ENCODE data around the gene PSTK. TPM values are rescaled to one million over a fixed set of nuclear protein-coding genes. Genes with fewer than 3 reads are reported as not detected.

Gene PSTK
- total and polyA plus RNA-seq, 2 of the 13 experiments (the other 11 are each of a cell fraction or from before 2014, with no cell fraction given): 8.2 to 9.3 TPM

DNA sequence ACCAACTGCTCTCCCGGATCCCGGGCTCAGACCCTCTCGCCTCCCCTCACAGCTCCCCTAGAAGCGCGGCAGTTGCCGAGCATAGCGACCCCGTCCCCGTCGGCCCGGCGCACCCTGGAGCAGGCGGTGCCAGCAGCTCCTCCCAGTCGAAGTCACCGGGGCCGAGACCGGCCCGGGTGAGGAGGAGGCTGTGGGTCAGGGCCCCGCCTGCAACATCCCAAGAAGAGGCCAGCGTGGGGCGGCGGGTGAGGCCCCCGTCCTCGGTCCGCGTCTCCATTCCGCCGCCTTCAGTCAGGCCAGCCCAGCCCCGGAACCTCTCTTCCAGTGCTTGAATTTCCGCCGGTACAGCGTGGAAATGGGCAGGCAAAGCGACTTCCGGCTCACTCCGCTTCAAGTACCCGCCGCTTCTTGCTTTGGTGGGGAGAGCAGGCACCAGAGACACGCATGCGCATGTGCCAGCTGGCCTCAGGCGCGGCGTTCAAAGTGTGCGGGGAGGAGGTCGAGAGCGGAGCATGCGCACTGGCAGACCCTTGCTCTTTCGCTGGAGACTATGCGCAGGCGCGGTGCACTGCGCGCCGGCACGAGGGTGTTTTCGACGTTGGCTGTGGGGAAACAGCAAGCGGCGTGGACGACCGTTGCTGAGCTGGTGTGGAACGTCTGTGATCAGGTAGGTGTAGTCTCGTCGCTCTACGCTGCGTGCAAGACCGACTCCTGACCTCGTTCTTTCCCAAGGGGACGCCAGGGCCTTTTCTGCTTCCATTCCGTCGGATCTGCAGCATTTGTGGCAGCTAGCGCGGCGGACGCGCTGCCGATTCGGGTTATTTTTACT is 26.1 kb upstream of the PSTK start, which contains the start of gene C10orf88 (continued):
- TF ChIP-seq, protein P1, sequence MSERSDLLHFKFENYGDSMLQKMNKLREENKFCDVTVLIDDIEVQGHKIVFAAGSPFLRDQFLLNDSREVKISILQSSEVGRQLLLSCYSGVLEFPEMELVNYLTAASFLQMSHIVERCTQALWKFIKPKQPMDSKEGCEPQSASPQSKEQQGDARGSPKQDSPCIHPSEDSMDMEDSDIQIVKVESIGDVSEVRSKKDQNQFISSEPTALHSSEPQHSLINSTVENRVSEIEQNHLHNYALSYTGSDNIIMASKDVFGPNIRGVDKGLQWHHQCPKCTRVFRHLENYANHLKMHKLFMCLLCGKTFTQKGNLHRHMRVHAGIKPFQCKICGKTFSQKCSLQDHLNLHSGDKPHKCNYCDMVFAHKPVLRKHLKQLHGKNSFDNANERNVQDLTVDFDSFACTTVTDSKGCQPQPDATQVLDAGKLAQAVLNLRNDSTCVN (CRISPR knock-in tag; IDR thresholded peaks at IDR 0.05; ENCODE audit: borderline replicate concordance): peak; percentile 80
- TF ChIP-seq ZNF772 (CRISPR knock-in tag; IDR thresholded peaks at IDR 0.05) (peak; percentile 96), U2AF1 (optimal IDR thresholded peaks at IDR 0.05; ENCODE audit: low read depth, low read length) (peak; percentile 92), ISL2 (CRISPR knock-in tag; IDR thresholded peaks at IDR 0.05) (peak; percentile 74), TBX2 (CRISPR knock-in tag; IDR thresholded peaks at IDR 0.05; ENCODE audit: borderline replicate concordance) (peak; percentile 94), SNAI1 (CRISPR knock-in tag; IDR thresholded peaks at IDR 0.05; ENCODE audit: borderline replicate concordance) (peak; percentile 83; the same call in 1 of the 2 replicates), KMT2A (CRISPR knock-in tag; IDR thresholded peaks at IDR 0.05) (peak; percentile 100), HOXA3 (CRISPR knock-in tag; IDR thresholded peaks at IDR 0.05) (peak; percentile 90), RAD21 (CRISPR knock-in tag; IDR thresholded peaks at IDR 0.05) (peak; percentile 13; the same call in 1 of the 2 replicates), TCF7L2 (IDR thresholded peaks at IDR 0.05; ENCODE audit: low read depth, low read length) (no peak), SCMH1 (CRISPR knock-in tag; IDR thresholded peaks at IDR 0.05; ENCODE audit: borderline replicate concordance) (no peak), ARHGAP35 (CRISPR knock-in tag; IDR thresholded peaks at IDR 0.05; ENCODE audit: borderline replicate concordance) (no peak; the same call in 1 of the 2 replicates)
- TF ChIP-seq, protein P2, sequence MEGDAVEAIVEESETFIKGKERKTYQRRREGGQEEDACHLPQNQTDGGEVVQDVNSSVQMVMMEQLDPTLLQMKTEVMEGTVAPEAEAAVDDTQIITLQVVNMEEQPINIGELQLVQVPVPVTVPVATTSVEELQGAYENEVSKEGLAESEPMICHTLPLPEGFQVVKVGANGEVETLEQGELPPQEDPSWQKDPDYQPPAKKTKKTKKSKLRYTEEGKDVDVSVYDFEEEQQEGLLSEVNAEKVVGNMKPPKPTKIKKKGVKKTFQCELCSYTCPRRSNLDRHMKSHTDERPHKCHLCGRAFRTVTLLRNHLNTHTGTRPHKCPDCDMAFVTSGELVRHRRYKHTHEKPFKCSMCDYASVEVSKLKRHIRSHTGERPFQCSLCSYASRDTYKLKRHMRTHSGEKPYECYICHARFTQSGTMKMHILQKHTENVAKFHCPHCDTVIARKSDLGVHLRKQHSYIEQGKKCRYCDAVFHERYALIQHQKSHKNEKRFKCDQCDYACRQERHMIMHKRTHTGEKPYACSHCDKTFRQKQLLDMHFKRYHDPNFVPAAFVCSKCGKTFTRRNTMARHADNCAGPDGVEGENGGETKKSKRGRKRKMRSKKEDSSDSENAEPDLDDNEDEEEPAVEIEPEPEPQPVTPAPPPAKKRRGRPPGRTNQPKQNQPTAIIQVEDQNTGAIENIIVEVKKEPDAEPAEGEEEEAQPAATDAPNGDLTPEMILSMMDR (CRISPR knock-in tag; IDR thresholded peaks at IDR 0.05): peak; percentile 39
- TF ChIP-seq, protein P3, sequence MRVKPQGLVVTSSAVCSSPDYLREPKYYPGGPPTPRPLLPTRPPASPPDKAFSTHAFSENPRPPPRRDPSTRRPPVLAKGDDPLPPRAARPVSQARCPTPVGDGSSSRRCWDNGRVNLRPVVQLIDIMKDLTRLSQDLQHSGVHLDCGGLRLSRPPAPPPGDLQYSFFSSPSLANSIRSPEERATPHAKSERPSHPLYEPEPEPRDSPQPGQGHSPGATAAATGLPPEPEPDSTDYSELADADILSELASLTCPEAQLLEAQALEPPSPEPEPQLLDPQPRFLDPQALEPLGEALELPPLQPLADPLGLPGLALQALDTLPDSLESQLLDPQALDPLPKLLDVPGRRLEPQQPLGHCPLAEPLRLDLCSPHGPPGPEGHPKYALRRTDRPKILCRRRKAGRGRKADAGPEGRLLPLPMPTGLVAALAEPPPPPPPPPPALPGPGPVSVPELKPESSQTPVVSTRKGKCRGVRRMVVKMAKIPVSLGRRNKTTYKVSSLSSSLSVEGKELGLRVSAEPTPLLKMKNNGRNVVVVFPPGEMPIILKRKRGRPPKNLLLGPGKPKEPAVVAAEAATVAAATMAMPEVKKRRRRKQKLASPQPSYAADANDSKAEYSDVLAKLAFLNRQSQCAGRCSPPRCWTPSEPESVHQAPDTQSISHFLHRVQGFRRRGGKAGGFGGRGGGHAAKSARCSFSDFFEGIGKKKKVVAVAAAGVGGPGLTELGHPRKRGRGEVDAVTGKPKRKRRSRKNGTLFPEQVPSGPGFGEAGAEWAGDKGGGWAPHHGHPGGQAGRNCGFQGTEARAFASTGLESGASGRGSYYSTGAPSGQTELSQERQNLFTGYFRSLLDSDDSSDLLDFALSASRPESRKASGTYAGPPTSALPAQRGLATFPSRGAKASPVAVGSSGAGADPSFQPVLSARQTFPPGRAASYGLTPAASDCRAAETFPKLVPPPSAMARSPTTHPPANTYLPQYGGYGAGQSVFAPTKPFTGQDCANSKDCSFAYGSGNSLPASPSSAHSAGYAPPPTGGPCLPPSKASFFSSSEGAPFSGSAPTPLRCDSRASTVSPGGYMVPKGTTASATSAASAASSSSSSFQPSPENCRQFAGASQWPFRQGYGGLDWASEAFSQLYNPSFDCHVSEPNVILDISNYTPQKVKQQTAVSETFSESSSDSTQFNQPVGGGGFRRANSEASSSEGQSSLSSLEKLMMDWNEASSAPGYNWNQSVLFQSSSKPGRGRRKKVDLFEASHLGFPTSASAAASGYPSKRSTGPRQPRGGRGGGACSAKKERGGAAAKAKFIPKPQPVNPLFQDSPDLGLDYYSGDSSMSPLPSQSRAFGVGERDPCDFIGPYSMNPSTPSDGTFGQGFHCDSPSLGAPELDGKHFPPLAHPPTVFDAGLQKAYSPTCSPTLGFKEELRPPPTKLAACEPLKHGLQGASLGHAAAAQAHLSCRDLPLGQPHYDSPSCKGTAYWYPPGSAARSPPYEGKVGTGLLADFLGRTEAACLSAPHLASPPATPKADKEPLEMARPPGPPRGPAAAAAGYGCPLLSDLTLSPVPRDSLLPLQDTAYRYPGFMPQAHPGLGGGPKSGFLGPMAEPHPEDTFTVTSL (CRISPR knock-in tag; IDR thresholded peaks at IDR 0.05; ENCODE audit: borderline replicate concordance): peak; percentile 58
- TF ChIP-seq, protein P4, sequence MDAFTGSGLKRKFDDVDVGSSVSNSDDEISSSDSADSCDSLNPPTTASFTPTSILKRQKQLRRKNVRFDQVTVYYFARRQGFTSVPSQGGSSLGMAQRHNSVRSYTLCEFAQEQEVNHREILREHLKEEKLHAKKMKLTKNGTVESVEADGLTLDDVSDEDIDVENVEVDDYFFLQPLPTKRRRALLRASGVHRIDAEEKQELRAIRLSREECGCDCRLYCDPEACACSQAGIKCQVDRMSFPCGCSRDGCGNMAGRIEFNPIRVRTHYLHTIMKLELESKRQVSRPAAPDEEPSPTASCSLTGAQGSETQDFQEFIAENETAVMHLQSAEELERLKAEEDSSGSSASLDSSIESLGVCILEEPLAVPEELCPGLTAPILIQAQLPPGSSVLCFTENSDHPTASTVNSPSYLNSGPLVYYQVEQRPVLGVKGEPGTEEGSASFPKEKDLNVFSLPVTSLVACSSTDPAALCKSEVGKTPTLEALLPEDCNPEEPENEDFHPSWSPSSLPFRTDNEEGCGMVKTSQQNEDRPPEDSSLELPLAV (CRISPR knock-in tag; conservative IDR thresholded peaks at IDR 0.05; ENCODE audit: low read depth): no peak
- TF ChIP-seq, protein P5, sequence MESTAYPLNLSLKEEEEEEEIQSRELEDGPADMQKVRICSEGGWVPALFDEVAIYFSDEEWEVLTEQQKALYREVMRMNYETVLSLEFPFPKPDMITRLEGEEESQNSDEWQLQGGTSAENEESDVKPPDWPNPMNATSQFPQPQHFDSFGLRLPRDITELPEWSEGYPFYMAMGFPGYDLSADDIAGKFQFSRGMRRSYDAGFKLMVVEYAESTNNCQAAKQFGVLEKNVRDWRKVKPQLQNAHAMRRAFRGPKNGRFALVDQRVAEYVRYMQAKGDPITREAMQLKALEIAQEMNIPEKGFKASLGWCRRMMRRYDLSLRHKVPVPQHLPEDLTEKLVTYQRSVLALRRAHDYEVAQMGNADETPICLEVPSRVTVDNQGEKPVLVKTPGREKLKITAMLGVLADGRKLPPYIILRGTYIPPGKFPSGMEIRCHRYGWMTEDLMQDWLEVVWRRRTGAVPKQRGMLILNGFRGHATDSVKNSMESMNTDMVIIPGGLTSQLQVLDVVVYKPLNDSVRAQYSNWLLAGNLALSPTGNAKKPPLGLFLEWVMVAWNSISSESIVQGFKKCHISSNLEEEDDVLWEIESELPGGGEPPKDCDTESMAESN (CRISPR knock-in tag; conservative IDR thresholded peaks at IDR 0.05): peak; percentile 89
